ENCODE results near the gene CCZ1. TPM values are rescaled to one million over a fixed set of nuclear protein-coding genes. Genes with fewer than 3 reads are reported as not detected.
A peak's percentile ranks its signal among the peaks of the same experiment; 100 is the strongest.
"Not testable (repeated sequence)": the region's sequence is repeated elsewhere in the genome, so short reads cannot be mapped to it uniquely, and the experiment has no call there.

The CCZ1 gene
- total and polyA plus RNA-seq, 2 of the 8 experiments (the other 6 are each of a cell fraction or from before 2014, with no cell fraction given) = 56.3 to 150 TPM

DNA sequence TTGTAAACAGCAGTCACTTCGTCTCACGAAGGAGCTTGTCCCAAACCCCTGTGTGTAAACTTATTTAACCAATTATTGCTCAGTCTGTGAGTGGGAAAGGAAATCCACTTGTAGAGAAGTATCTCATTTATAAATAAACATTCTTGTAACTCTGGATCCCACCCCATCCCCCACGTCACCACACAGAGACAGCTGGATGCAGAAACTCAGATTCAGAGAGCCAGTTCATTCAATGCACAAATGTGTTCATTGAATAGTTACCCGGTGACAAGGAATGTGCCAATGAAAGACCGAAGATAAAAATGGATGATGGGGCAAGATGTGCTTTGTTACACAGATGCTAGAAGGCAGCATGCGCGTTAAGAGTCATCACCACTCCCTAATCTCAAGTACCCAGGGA, 26.2 kb upstream of the CCZ1 start:
- Histone ChIP-seq H3K27me3 (replicated peaks in 1 of 4; ENCODE audit: control insufficient read depth in 3 of 4, extremely low read depth in 1 of 4, insufficient read depth in 3 of 4, low read length in 3 of 4) (no peaks in the 10 kb centered on the region), H4K20me1 (replicated peaks in 1 of 2; ENCODE audit: control insufficient read depth in 1 of 2, insufficient read depth in 2 of 2, low read length in 2 of 2) (no peaks in the 10 kb centered on the region), H3K14ac (ENCODE audit: insufficient read length) (no peak overlapping the region), H2BK20ac (ENCODE audit: low read length) (no peak overlapping the region), H3K4me1 (replicated peaks in 1 of 4; ENCODE audit: control insufficient read depth in 3 of 4, insufficient read depth in 4 of 4, low read length in 3 of 4) (no peaks in the 10 kb centered on the region), H2BK5ac (ENCODE audit: low read depth, low read length) (no peak overlapping the region), H4K8ac (ENCODE audit: extremely low read depth, insufficient read depth, low read length) (no peak overlapping the region), H3K23me2 (ENCODE audit: low read depth, low read length) (no peaks in the 10 kb centered on the region), H2AK5ac (ENCODE audit: low read depth, low read length) (no peak overlapping the region), H3K36me3 (ENCODE audit: control insufficient read depth in 2 of 4, insufficient read depth in 4 of 4, low read length in 3 of 4) (no peaks in the 10 kb centered on the region), H2BK12ac (ENCODE audit: low read depth, low read length) (no peak overlapping the region), H3K79me2 (ENCODE audit: control insufficient read depth in 1 of 2, insufficient read depth in 2 of 2, low read length in 2 of 2) (no peaks in the 10 kb centered on the region), H3K23ac (ENCODE audit: insufficient read length) (no peak overlapping the region), H2BK120ac (replicated peaks; ENCODE audit: low read depth, low read length) (no peak overlapping the region), H3K4me3 (ENCODE audit: extremely low read depth in 1 of 4, insufficient read depth in 2 of 4, low read depth in 3 of 4, low read length in 4 of 4) (no peak overlapping the region), H4K91ac (replicated peaks; ENCODE audit: insufficient read length, low read length) (no peak overlapping the region), H2AFZ (ENCODE audit: low read length) (peak overlapping the region; percentile 58; the same call in 1 of the 2 replicates), H3K79me1 (ENCODE audit: low read depth, low read length) (no peaks in the 10 kb centered on the region), H3K4ac (replicated peaks; ENCODE audit: insufficient read length, low read depth, low read length) (no peak overlapping the region), H2BK15ac (ENCODE audit: low read length) (no peak overlapping the region), H3K18ac (ENCODE audit: extremely low read depth, low read length) (no peak overlapping the region), H3K9ac (replicated peaks in 1 of 4; ENCODE audit: extremely low read depth in 1 of 4, low read depth in 3 of 4, low read length in 3 of 4) (no peak overlapping the region), H3K9me3 (ENCODE audit: insufficient read depth in 2 of 2, low read depth in 1 of 2, low read length in 1 of 2) (no peaks in the 10 kb centered on the region), H3K56ac (replicated peaks; ENCODE audit: insufficient read length, low read depth, low read length) (no peak overlapping the region), H3K27ac (ENCODE audit: low read depth, low read length) (no peak overlapping the region), H3K4me2 (ENCODE audit: insufficient read depth in 1 of 2, low read depth in 2 of 2, low read length in 2 of 2) (no peak overlapping the region), H4K5ac (ENCODE audit: insufficient read length, low read depth, low read length) (no peak overlapping the region)
- ChIA-PET CTCF (ENCODE audit: partially characterized antibody) (interaction anchor here (0.8 to 1.4 kb wide), 2 partner anchors 17 to 20 kb away, joined by 3 to 5 read pairs; no protein-coding TSS in a partner anchor), POLR2A (ENCODE audit: partially characterized antibody) (no interaction called here)
- DNase-seq (ENCODE audit: low read depth in 1 of 2, low spot score in 2 of 2) = no peak
- TF ChIP-seq TEAD4 (IDR thresholded peaks at IDR 0.05; ENCODE audit: low read depth, low read length) = no peak
- FAIRE-seq = no peak
- 88% methylated on average over 7 of the region's 7 CpGs; no CpG with 5 or more reads in 1 of the 2 experiments for WGBS, 2 experiments (ENCODE audit: extremely low coverage in 1 of 2, insufficient coverage in 1 of 2, insufficient read length in 1 of 2, insufficient replicate concordance in 2 of 2, low coverage in 1 of 2, low lambda C conversion rate in 2 of 2, missing lambda C conversion rate in 1 of 2)

DNA sequence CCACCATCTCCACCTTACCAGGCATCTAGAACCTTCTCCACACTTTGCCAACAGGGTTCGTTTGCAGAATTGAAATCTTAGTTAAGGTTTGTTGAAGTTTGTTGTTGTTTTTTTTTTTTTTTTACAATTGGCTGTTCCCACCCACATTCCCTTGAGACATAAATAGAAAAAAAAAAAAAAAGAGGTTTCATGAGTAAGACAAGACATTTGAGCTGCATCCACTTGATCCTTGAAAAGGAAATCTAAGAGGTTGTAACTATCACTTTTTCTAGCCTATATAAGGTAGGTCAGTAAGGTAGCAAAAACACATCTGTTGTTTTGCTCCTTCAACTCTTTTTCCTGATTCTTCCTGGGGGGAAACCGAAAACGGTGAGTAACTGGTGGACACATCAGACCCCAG, 18.9 kb upstream of the CCZ1 start:
- H3K4me1 ChIP-seq (replicated peaks in 1 of 4; ENCODE audit: control insufficient read depth in 3 of 4, insufficient read depth in 4 of 4, low read length in 3 of 4); H3K4ac ChIP-seq (replicated peaks; ENCODE audit: insufficient read length, low read depth, low read length); H4K5ac ChIP-seq (ENCODE audit: insufficient read length, low read depth, low read length); H4K20me1 ChIP-seq (replicated peaks in 1 of 2; ENCODE audit: control insufficient read depth in 1 of 2, insufficient read depth in 2 of 2, low read length in 2 of 2); H3K79me2 ChIP-seq (ENCODE audit: control insufficient read depth in 1 of 2, insufficient read depth in 2 of 2, low read length in 2 of 2); H3K27me3 ChIP-seq (replicated peaks in 1 of 4; ENCODE audit: control insufficient read depth in 3 of 4, extremely low read depth in 1 of 4, insufficient read depth in 3 of 4, low read length in 3 of 4); FAIRE-seq; H3K23ac ChIP-seq (ENCODE audit: insufficient read length); H3K14ac ChIP-seq (ENCODE audit: insufficient read length); H3K9me3 ChIP-seq (ENCODE audit: insufficient read depth in 2 of 2, low read depth in 1 of 2, low read length in 1 of 2); H3K79me1 ChIP-seq (ENCODE audit: low read depth, low read length); H3K18ac ChIP-seq (ENCODE audit: extremely low read depth, low read length); DNase-seq (ENCODE audit: low read depth in 1 of 2, low spot score in 2 of 2); H3K23me2 ChIP-seq (ENCODE audit: low read depth, low read length); H3K4me3 ChIP-seq (ENCODE audit: extremely low read depth in 1 of 4, insufficient read depth in 2 of 4, low read depth in 3 of 4, low read length in 4 of 4); H2AFZ ChIP-seq (ENCODE audit: low read length); H2BK20ac ChIP-seq (ENCODE audit: low read length); H4K8ac ChIP-seq (ENCODE audit: extremely low read depth, insufficient read depth, low read length); H2BK12ac ChIP-seq (ENCODE audit: low read depth, low read length); H3K4me2 ChIP-seq (ENCODE audit: insufficient read depth in 1 of 2, low read depth in 2 of 2, low read length in 2 of 2); H3K9ac ChIP-seq (replicated peaks in 1 of 4; ENCODE audit: extremely low read depth in 1 of 4, low read depth in 3 of 4, low read length in 3 of 4); H4K91ac ChIP-seq (replicated peaks; ENCODE audit: insufficient read length, low read length); H3K36me3 ChIP-seq (ENCODE audit: control insufficient read depth in 2 of 4, insufficient read depth in 4 of 4, low read length in 3 of 4); H2BK120ac ChIP-seq (replicated peaks; ENCODE audit: low read depth, low read length); POLR2A ChIA-PET (ENCODE audit: partially characterized antibody); H2BK15ac ChIP-seq (ENCODE audit: low read length); H2AK5ac ChIP-seq (ENCODE audit: low read depth, low read length); H2BK5ac ChIP-seq (ENCODE audit: low read depth, low read length); H3K56ac ChIP-seq (replicated peaks; ENCODE audit: insufficient read length, low read depth, low read length); H3K27ac ChIP-seq (ENCODE audit: low read depth, low read length): not testable (repeated sequence)
- 84% methylated on average over 3 of the region's 3 CpGs; no CpG with 5 or more reads in 1 of the 2 experiments for WGBS, 2 experiments (ENCODE audit: extremely low coverage in 1 of 2, insufficient coverage in 1 of 2, insufficient read length in 1 of 2, insufficient replicate concordance in 2 of 2, low coverage in 1 of 2, low lambda C conversion rate in 2 of 2, missing lambda C conversion rate in 1 of 2)
- CTCF ChIA-PET (ENCODE audit: partially characterized antibody) = interaction anchor here (0.7 kb wide), 1 partner anchor 52 kb away, joined by 3 read pairs; no protein-coding TSS in a partner anchor

All from H1 (cell line).